Measurements from ENCODE around the gene UAP1L1. TPM values are rescaled to one million over a fixed set of nuclear protein-coding genes. Genes with fewer than 3 reads are reported as not detected.

UAP1L1 gene
- total RNA-seq, 1 donor from 2014 or later, result 34.2 TPM

DNA sequence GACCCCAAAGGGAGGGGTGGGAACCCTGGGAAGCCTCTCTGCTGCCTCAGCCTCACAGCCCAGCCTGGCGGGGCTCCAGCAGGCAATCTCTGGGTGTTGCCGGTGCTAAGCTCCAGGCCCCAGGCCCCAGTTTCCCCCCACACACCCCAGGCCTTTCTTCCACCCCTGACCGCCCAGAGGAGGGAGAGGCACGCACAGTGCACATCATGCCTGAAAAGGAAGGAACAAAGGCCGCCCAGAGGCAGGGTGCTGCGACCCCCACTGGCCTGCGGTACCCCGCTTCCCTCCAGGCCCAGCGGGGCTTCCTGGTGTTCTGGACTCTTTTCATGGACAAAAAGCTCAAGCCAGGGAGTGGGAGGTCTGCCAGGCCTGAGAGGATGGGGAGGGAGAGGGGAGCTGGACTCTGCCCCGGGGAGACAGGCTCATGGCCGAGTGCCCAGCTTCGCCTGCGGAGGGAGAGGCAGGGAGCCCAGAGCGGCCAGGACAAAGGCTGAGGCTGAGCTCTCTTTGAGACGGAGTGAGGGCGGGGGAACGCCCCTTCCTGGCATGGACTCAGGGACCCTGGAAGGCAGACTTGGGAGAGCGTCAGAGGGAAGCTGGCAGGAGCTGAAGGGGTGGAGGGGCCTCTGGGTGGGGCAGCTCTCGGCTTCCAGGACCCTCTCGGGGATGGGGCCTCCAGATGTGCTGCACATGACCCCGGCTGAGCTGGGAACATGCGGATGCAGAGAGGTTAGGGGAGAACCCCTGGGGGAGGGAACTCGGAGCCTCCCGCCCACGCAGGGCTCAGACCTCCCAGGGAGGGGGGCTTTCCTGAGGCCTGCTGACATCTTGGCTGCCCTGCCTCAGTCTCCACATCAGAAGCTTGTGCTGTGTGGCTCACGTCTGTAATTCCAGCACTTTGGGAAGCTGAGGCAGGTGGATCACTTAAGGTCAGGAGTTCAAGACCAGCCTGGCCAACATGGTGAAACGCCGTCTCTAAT is 21.6 kb upstream of the UAP1L1 start:
- Mint-ChIP-seq H3K9me3 (ENCODE audit: unreplicated experiment) (no peaks in the 10 kb centered on the region), H3K4me3 (ENCODE audit: unreplicated experiment) (no peak overlapping the region), H3K27me3 (ENCODE audit: unreplicated experiment) (peaks cover 5% of the 10 kb centered on the region), H3K27ac (ENCODE audit: unreplicated experiment) (peak overlapping the region; percentile 43), H3K36me3 (ENCODE audit: unreplicated experiment) (no peaks in the 10 kb centered on the region), H3K4me1 (ENCODE audit: unreplicated experiment) (peaks cover 25% of the 10 kb centered on the region)
- no peak for TF ChIP-seq CTCF (IDR thresholded peaks at IDR 0.05)
- peak; percentile 95 for DNase-seq (ENCODE audit: extremely low spot score, unreplicated experiment)

DNA sequence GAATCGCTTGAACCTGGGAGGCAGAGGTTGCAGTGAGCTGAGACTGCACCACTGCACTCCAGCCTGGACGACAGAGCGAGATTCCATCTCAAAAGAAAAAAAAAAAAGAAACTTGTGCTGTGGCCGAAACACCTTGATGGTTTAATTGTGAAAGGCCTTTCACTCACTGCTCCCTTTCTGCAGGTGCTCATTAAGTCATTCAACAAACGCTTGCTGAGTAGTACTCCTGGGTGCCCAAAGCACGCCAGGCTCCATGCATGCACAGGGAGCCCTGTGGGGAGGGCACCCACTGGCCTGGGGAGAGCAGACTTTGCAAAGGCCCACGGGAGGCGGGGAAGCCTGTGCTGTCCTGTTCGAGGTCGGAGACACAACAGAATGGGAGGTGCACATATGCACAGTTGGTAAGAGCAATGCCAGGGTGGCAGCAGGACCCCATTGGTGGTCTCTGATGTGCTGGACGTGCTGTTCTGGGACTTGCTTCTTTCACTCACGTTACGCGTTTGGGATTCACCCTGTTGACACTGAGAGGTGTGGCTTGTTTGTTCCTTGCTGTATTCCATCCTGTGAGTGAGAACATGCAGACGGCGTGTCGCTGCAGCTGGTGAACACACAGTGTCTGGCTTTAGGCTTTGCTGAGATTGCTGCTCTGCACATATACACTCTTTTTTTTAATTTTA is 20.4 kb upstream of the UAP1L1 start:
- no peaks in the 10 kb centered on the region for H3K36me3 Mint-ChIP-seq (ENCODE audit: unreplicated experiment)
- DNase-seq (ENCODE audit: extremely low spot score, unreplicated experiment), result no peak
- no peak overlapping the region for H3K4me3 Mint-ChIP-seq (ENCODE audit: unreplicated experiment)
- peaks cover 5% of the 10 kb centered on the region for H3K27me3 Mint-ChIP-seq (ENCODE audit: unreplicated experiment)
- no peaks in the 10 kb centered on the region for H3K9me3 Mint-ChIP-seq (ENCODE audit: unreplicated experiment)
- no peak for TF ChIP-seq CTCF (IDR thresholded peaks at IDR 0.05)
- H3K27ac Mint-ChIP-seq (ENCODE audit: unreplicated experiment), result no peak overlapping the region
- H3K4me1 Mint-ChIP-seq (ENCODE audit: unreplicated experiment), result peaks cover 25% of the 10 kb centered on the region

DNA sequence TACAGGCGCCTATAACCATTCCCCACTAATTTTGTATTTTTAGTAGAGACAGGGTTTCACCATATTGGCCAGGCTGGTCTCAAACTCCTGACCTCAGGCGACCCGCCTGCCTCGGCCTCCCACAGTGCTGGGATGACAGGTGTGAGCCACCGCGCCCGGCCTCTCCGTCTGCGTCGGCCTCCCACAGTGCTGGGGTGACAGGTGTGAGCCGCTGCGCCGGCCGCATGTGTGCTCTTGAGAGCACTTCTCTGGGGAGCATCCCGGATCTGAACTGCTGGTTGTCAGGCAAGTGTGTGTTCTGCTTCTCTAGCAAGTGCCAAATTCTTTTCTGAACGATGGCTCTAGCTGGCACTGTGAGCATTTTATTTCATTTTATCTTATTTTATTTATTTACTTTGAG is 19.8 kb upstream of the UAP1L1 start:
- peaks cover 5% of the 10 kb centered on the region for H3K27me3 Mint-ChIP-seq (ENCODE audit: unreplicated experiment)
- TF ChIP-seq CTCF (IDR thresholded peaks at IDR 0.05), result no peak
- H3K9me3 Mint-ChIP-seq (ENCODE audit: unreplicated experiment), result no peaks in the 10 kb centered on the region
- H3K4me3 Mint-ChIP-seq (ENCODE audit: unreplicated experiment), result no peak overlapping the region
- H3K4me1 Mint-ChIP-seq (ENCODE audit: unreplicated experiment), result peaks cover 25% of the 10 kb centered on the region
- no peak overlapping the region for H3K27ac Mint-ChIP-seq (ENCODE audit: unreplicated experiment)
- DNase-seq (ENCODE audit: extremely low spot score, unreplicated experiment), result no peak
- H3K36me3 Mint-ChIP-seq (ENCODE audit: unreplicated experiment), result no peaks in the 10 kb centered on the region

DNA sequence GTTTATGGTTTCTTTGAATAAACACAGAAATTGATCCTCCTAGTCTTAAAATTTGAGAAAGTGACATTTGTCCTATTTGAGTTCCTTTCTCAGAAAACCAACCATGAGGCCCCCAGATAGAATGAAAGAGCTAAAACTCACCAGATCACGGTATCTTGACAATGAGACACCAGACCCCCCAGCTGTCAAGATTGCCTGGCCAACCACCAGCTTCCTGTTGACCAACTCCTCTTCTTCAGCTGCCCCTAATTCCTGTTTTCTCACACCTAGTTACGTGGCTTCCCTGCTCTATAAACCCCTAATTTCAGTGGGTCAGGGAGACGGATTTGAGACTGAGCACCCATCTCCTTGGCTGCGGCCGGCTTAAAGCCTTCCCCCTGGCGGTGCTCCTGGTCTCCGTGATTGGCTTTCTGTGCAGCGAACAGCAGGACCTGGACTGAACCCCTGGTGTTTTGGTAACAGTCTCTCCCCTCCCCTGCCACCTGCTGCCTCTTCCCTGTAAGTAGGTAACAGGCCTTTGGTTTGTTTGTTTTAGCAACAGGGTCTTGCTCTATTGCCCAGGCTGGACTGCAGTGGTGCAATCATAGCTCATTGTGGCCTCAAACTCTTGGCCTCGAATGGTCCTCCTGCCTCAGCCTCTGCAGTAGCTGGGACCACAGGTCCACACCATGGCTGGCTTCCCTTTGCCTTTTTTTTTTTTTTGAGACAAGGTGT is 18.6 kb upstream of the UAP1L1 start:
- no peaks in the 10 kb centered on the region for H3K27me3 Mint-ChIP-seq (ENCODE audit: unreplicated experiment)

More for the DNA sequence above, 18.6 kb upstream of the UAP1L1 start:
- Mint-ChIP-seq H3K4me1 (ENCODE audit: unreplicated experiment) (peaks cover 25% of the 10 kb centered on the region), H3K9me3 (ENCODE audit: unreplicated experiment) (no peaks in the 10 kb centered on the region), H3K27ac (ENCODE audit: unreplicated experiment) (no peak overlapping the region), H3K4me3 (ENCODE audit: unreplicated experiment) (no peak overlapping the region), H3K36me3 (ENCODE audit: unreplicated experiment) (no peaks in the 10 kb centered on the region)
- TF ChIP-seq CTCF (IDR thresholded peaks at IDR 0.05), result no peak
- no peak for DNase-seq (ENCODE audit: extremely low spot score, unreplicated experiment)
